GM23338 (cell line): ENCODE data around the gene ANKHD1.

ENCODE experiments used
- CREB1 ChIP-seq: fragments of 250-450 bp; sonication (Bioruptor Pico); IDR thresholded peaks from 2 replicates; pipeline ENCODE4 v1.5.0; 2020; ENCODE audit warnings: low read depth, mild to moderate bottlenecking, moderate library complexity
- POLR2AphosphoS5 ChIP-seq: IDR thresholded peaks from 2 replicates; pipeline ENCODE4 v1.6.1; 2016; ENCODE audit warnings: antibody characterized with exemption, low read depth
- TF ChIP-seq, protein P1 (sequence below), 2 experiments: fragments of 200-600 bp in 1 of 2; sonication (generic) in 1 of 2; conservative IDR thresholded peaks; 2 replicates each; pipeline versions ENCODE4 v1.5.1 to v1.6.1; 2016 to 2017; ENCODE audit warnings: antibody characterized with exemption in 2 of 2, low read depth in 2 of 2, mild to moderate bottlenecking in 2 of 2, moderate library complexity in 1 of 2
- TF ChIP-seq, protein P2 (sequence below): IDR thresholded peaks from 2 replicates; pipeline ENCODE4 v1.6.1; 2016; ENCODE audit warnings: antibody characterized with exemption
- TF ChIP-seq, protein P3 (sequence below): IDR thresholded peaks from one replicate; pipeline ENCODE4 v1.6.1; 2018; ENCODE audit warnings: antibody characterized with exemption; ENCODE audit not compliant: unreplicated experiment

DNA sequence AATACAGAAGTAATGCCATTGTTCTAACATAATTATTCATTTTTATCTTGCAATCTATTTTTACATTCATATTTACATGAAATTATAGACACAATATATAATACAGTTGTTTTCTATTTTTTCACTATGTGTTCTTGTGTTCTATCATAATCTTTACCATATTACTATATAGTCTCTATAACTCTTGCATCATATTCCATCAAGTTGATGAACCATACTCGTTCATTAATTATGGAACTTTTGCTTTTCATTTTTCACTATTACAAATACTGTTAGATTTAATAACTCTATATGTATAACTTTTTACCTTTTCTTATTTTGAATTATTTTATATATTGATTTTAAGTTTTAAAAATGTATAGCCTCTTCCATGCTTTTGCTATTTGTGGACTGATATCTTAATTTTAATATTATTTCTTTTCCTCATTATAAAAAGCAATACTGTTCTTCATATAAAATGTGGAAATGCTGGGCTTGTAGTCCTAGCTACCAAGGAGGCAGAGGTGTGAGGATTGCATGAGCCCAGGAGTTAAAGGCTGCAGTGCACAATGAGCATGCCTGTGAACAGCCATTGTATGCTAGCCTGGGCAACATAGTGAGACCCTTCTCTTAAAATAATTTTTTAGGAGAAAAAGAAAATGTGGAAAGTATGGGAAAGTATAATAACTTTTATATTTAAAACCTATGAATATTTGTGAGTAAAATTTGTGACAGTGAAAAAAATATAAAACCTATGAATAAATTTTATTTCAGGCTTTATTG, 65.5 kb downstream of the ANKHD1 start:
- no peak for TF ChIP-seq CREB1 (CRISPR knock-in tag)
- TF ChIP-seq, protein P1, sequence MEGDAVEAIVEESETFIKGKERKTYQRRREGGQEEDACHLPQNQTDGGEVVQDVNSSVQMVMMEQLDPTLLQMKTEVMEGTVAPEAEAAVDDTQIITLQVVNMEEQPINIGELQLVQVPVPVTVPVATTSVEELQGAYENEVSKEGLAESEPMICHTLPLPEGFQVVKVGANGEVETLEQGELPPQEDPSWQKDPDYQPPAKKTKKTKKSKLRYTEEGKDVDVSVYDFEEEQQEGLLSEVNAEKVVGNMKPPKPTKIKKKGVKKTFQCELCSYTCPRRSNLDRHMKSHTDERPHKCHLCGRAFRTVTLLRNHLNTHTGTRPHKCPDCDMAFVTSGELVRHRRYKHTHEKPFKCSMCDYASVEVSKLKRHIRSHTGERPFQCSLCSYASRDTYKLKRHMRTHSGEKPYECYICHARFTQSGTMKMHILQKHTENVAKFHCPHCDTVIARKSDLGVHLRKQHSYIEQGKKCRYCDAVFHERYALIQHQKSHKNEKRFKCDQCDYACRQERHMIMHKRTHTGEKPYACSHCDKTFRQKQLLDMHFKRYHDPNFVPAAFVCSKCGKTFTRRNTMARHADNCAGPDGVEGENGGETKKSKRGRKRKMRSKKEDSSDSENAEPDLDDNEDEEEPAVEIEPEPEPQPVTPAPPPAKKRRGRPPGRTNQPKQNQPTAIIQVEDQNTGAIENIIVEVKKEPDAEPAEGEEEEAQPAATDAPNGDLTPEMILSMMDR (conservative IDR thresholded peaks at IDR 0.05; ENCODE audit: low read depth in 2 of 2) = no peak
- TF ChIP-seq, protein P2, sequence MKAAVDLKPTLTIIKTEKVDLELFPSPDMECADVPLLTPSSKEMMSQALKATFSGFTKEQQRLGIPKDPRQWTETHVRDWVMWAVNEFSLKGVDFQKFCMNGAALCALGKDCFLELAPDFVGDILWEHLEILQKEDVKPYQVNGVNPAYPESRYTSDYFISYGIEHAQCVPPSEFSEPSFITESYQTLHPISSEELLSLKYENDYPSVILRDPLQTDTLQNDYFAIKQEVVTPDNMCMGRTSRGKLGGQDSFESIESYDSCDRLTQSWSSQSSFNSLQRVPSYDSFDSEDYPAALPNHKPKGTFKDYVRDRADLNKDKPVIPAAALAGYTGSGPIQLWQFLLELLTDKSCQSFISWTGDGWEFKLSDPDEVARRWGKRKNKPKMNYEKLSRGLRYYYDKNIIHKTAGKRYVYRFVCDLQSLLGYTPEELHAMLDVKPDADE = no peak
- no peak for TF ChIP-seq POLR2AphosphoS5
- TF ChIP-seq, protein P3, sequence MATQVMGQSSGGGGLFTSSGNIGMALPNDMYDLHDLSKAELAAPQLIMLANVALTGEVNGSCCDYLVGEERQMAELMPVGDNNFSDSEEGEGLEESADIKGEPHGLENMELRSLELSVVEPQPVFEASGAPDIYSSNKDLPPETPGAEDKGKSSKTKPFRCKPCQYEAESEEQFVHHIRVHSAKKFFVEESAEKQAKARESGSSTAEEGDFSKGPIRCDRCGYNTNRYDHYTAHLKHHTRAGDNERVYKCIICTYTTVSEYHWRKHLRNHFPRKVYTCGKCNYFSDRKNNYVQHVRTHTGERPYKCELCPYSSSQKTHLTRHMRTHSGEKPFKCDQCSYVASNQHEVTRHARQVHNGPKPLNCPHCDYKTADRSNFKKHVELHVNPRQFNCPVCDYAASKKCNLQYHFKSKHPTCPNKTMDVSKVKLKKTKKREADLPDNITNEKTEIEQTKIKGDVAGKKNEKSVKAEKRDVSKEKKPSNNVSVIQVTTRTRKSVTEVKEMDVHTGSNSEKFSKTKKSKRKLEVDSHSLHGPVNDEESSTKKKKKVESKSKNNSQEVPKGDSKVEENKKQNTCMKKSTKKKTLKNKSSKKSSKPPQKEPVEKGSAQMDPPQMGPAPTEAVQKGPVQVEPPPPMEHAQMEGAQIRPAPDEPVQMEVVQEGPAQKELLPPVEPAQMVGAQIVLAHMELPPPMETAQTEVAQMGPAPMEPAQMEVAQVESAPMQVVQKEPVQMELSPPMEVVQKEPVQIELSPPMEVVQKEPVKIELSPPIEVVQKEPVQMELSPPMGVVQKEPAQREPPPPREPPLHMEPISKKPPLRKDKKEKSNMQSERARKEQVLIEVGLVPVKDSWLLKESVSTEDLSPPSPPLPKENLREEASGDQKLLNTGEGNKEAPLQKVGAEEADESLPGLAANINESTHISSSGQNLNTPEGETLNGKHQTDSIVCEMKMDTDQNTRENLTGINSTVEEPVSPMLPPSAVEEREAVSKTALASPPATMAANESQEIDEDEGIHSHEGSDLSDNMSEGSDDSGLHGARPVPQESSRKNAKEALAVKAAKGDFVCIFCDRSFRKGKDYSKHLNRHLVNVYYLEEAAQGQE = no peak
